H9 (cell line): ENCODE data around the gene COL23A1. TPM values are rescaled to one million over a fixed set of nuclear protein-coding genes. Genes with fewer than 3 reads are reported as not detected.

ENCODE experiments used
- DNase-seq: peaks from one replicate; pipeline ENCODE4 v3.0.0-alpha.2; 2017
- H2AFZ ChIP-seq: one replicate; pipeline ENCODE4 v1.6.1; 2013; ENCODE audit warnings: mild to moderate bottlenecking, low read length, control low read depth, moderate library complexity
- H2AK5ac ChIP-seq: 2 replicates; pipeline ENCODE4 v1.6.1; 2013; ENCODE audit warnings: low read length, control low read depth, mixed read lengths; ENCODE audit not compliant: insufficient read length
- H2BK120ac ChIP-seq: one replicate; pipeline ENCODE4 v1.6.1; 2013; ENCODE audit warnings: low read depth, mild to moderate bottlenecking, low read length, control low read depth, inconsistent platforms; ENCODE audit not compliant: poor library complexity, severe bottlenecking
- H2BK12ac ChIP-seq: 2 replicates; pipeline ENCODE4 v1.6.1; 2013; ENCODE audit warnings: low read length, control low read depth, mixed read lengths, low read depth; ENCODE audit not compliant: insufficient read length
- H2BK15ac ChIP-seq: 2 replicates; pipeline ENCODE4 v1.6.1; 2013; ENCODE audit warnings: low read depth, low read length, control low read depth
- H2BK20ac ChIP-seq: one replicate; pipeline ENCODE4 v1.6.1; 2013; ENCODE audit warnings: low read depth, mild to moderate bottlenecking, low read length, control low read depth, inconsistent platforms; ENCODE audit not compliant: poor library complexity, severe bottlenecking
- H2BK5ac ChIP-seq: 2 replicates; pipeline ENCODE4 v1.6.1; 2013; ENCODE audit warnings: low read length, control low read depth, mixed read lengths; ENCODE audit not compliant: insufficient read length
- H3K14ac ChIP-seq: 2 replicates; pipeline ENCODE4 v1.6.1; 2013; ENCODE audit warnings: low read length, control low read depth; ENCODE audit not compliant: insufficient read depth
- H3K18ac ChIP-seq: 2 replicates; pipeline ENCODE4 v1.6.1; 2013; ENCODE audit warnings: low read depth, mild to moderate bottlenecking, mixed read lengths, low read length, control low read depth; ENCODE audit not compliant: insufficient read length
- H3K23ac ChIP-seq: 2 replicates; pipeline ENCODE4 v1.6.1; 2013; ENCODE audit warnings: low read length, control low read depth, mixed read lengths, low read depth; ENCODE audit not compliant: insufficient read length
- H3K23me2 ChIP-seq: 2 replicates; pipeline ENCODE4 v1.6.1; 2013; ENCODE audit warnings: low read depth, mild to moderate bottlenecking, mixed read lengths, low read length, control low read depth; ENCODE audit not compliant: insufficient read length, poor library complexity, severe bottlenecking
- H3K27ac ChIP-seq: 2 replicates; pipeline ENCODE4 v1.5.1; 2013; ENCODE audit warnings: low read length, control low read depth, mixed read lengths, low read depth; ENCODE audit not compliant: insufficient read length
- H3K27me3 ChIP-seq: 2 replicates; pipeline ENCODE4 v1.6.1; 2013; ENCODE audit warnings: low read length, control low read depth, inconsistent platforms; ENCODE audit not compliant: insufficient read depth
- H3K4ac ChIP-seq: 2 replicates; pipeline ENCODE4 v1.6.1; 2013; ENCODE audit warnings: low read depth, mild to moderate bottlenecking, control low read depth, inconsistent platforms, low read length, moderate library complexity
- H3K4me1 ChIP-seq: 2 replicates; pipeline ENCODE4 v1.6.1; 2013; ENCODE audit warnings: low read length, control low read depth, inconsistent platforms; ENCODE audit not compliant: insufficient read depth
- H3K4me2 ChIP-seq: 2 replicates; pipeline ENCODE4 v1.6.1; 2013; ENCODE audit warnings: low read length, control low read depth, mixed read lengths; ENCODE audit not compliant: insufficient read length, insufficient read depth
- H3K56ac ChIP-seq: 2 replicates; pipeline ENCODE4 v1.6.1; 2013; ENCODE audit warnings: low read depth, mild to moderate bottlenecking, mixed read lengths, low read length, control low read depth; ENCODE audit not compliant: insufficient read length
- H3K79me1 ChIP-seq: 2 replicates; pipeline ENCODE4 v1.6.1; 2013; ENCODE audit warnings: low read depth, mild to moderate bottlenecking, moderate library complexity, low read length, control low read depth, inconsistent platforms; ENCODE audit not compliant: insufficient read depth, poor library complexity, severe bottlenecking
- H3K79me2 ChIP-seq: 2 replicates; pipeline ENCODE4 v1.6.1; 2013; ENCODE audit warnings: low read length, control low read depth, inconsistent platforms; ENCODE audit not compliant: insufficient read depth
- H3K9ac ChIP-seq: 2 replicates; pipeline ENCODE4 v1.6.1; 2013; ENCODE audit warnings: low read length, control low read depth, mixed read lengths; ENCODE audit not compliant: insufficient read length; ENCODE audit errors: extremely low read depth
- H3K9me3 ChIP-seq: one replicate; pipeline ENCODE4 v1.6.1; 2013; ENCODE audit warnings: low read depth, low read length, inconsistent platforms; ENCODE audit not compliant: control insufficient read depth
- H3T11ph ChIP-seq: one replicate; pipeline ENCODE4 v1.6.1; 2013; ENCODE audit warnings: mild to moderate bottlenecking, low read length, control low read depth, inconsistent platforms
- H4K20me1 ChIP-seq: one replicate; pipeline ENCODE4 v1.6.1; 2013; ENCODE audit not compliant: control insufficient read depth, insufficient read length, insufficient read depth
- H4K5ac ChIP-seq: 2 replicates; pipeline ENCODE4 v1.6.1; 2013; ENCODE audit warnings: low read depth, mild to moderate bottlenecking, mixed read lengths, low read length, control low read depth; ENCODE audit not compliant: insufficient read length
- H4K8ac ChIP-seq: replicated peaks from 2 replicates; pipeline ENCODE4 v1.6.1; 2013; ENCODE audit warnings: low read length, control low read depth, mixed read lengths, low read depth; ENCODE audit not compliant: insufficient read length
- H4K91ac ChIP-seq: 2 replicates; pipeline ENCODE4 v1.6.1; 2013; ENCODE audit warnings: low read depth, mild to moderate bottlenecking, moderate library complexity, mixed read lengths, low read length, control low read depth; ENCODE audit not compliant: insufficient read length
- H3K27ac Mint-ChIP-seq, 3 experiments: 2 replicates in 2 of 3; 3 replicates in 1 of 3; pipeline ENCODE4 v1.8.0; 2020 to 2021; ENCODE audit warnings: mixed read lengths in 3 of 3, mild to moderate bottlenecking in 1 of 3, moderate library complexity in 1 of 3
- H3K27me3 Mint-ChIP-seq: 2 replicates; pipeline ENCODE4 v1.8.0; 2021; ENCODE audit warnings: low read depth, mild to moderate bottlenecking, moderate library complexity, mixed read lengths
- H3K36me3 Mint-ChIP-seq, 3 experiments: 2 replicates in 2 of 3; 3 replicates in 1 of 3; pipeline ENCODE4 v1.8.0; 2020 to 2021; ENCODE audit warnings: low read depth in 3 of 3, mixed read lengths in 3 of 3; ENCODE audit not compliant: insufficient read depth in 1 of 3
- H3K4me1 Mint-ChIP-seq, 2 experiments: 2 replicates each; pipeline ENCODE4 v1.8.0; 2020; ENCODE audit warnings: mixed read lengths in 2 of 2
- H3K4me3 Mint-ChIP-seq, 2 experiments: 2 replicates in 1 of 2; 3 replicates in 1 of 2; pipeline ENCODE4 v1.8.0; 2020 to 2021; ENCODE audit warnings: mild to moderate bottlenecking in 2 of 2, mixed read lengths in 2 of 2, moderate library complexity in 1 of 2
- H3K9me3 Mint-ChIP-seq, 2 experiments: 2 replicates in 1 of 2; 3 replicates in 1 of 2; pipeline ENCODE4 v1.8.0; 2020; ENCODE audit warnings: mild to moderate bottlenecking in 2 of 2, mixed read lengths in 2 of 2, moderate library complexity in 1 of 2
- CTCF ChIP-seq: fragments of 200-600 bp; sonication (generic); conservative IDR thresholded peaks from 3 replicates; pipeline ENCODE4 v1.8.0; 2021; ENCODE audit warnings: antibody characterized with exemption, mild to moderate bottlenecking
- WGBS: extraction: QIAGEN DNeasy Blood & Tissue Kit; methylation state at CpG from one replicate; pipeline ENCODE4 v1.1.7; 2013; ENCODE audit warnings: missing lambda C conversion rate, low lambda C conversion rate, mixed read lengths; ENCODE audit not compliant: insufficient read length; ENCODE audit errors: extremely low coverage; 5-methylcytosine and 5-hydroxymethylcytosine counted together
- total RNA-seq: library from RNA; stranded (reverse); gene quantifications from 2 replicates; pipeline ENCODE4 v1.2.1, GENCODE V29; 2021

COL23A1 gene
- total RNA-seq, 1 experiment from 2014 or later = 2.6 TPM

- Histone ChIP-seq H3K4ac (no peak overlapping the region), H2BK12ac (no peak overlapping the region), H3K9ac (no peak overlapping the region), H3K4me2 (no peak overlapping the region), H3K27ac (no peak overlapping the region), H3K18ac (no peak overlapping the region), H3K56ac (no peak overlapping the region), H4K8ac (no peak overlapping the region), H3K14ac (no peak overlapping the region), H4K5ac (no peak overlapping the region), H2BK5ac (no peak overlapping the region), H3K23me2 (peaks cover 4% of the 10 kb centered on the region), H3K27me3 (no peaks in the 10 kb centered on the region), H3K23ac (no peak overlapping the region), H3T11ph (no peak overlapping the region), H2AFZ (no peak overlapping the region), H2AK5ac (no peak overlapping the region), H2BK20ac (no peak overlapping the region), H3K4me1 (no peaks in the 10 kb centered on the region), H3K9me3 (no peaks in the 10 kb centered on the region), H4K91ac (no peak overlapping the region), H3K79me2 (no peaks in the 10 kb centered on the region), H2BK15ac (no peak overlapping the region), H3K79me1 (no peaks in the 10 kb centered on the region), H2BK120ac (no peak overlapping the region), H4K20me1 (peaks cover 2% of the 10 kb centered on the region)
- Mint-ChIP-seq H3K27me3 (peaks cover 18% of the 10 kb centered on the region), H3K9me3 (no peaks in the 10 kb centered on the region; a peak in 2 of 5 replicates), H3K4me3 (no peak overlapping the region), H3K27ac (no peak overlapping the region), H3K36me3 (no peaks in the 10 kb centered on the region), H3K4me1 (peaks cover 3% of the 10 kb centered on the region in 2 experiments)
- no peak for TF ChIP-seq CTCF
- DNase-seq = no peak
- WGBS = no CpG with 5 or more reads among the region's 2 CpGs
Observed at GRCh38 chr5:178245389-178245788, 344.8 kb downstream of the COL23A1 start.
